ENCODE results near the gene SPAG7.
A peak's percentile ranks its signal among the peaks of the same experiment; 100 is the strongest.

The SPAG7 gene

DNA sequence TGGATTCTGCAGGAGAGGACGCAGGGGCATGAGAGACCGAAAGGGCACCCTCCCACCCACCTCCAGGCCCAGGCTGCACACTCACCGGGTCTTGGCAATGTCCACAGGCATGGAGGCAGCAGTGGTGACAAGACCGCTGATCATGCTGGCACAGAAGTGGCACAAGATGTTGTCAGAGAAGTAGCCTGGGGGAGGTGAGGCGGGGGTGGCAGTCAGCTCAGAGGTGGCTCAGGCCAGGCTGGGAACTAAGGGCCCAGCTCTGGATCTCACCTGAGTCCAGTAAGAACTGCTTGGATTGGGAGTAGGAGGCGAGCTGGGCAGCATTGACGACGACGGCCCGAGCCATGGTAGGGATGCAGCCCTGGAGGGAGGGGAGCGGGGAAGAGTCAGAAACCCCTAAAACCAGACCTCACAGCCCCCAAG, 29.5 kb downstream of the SPAG7 start:
- Histone ChIP-seq H3K4me2 (ENCODE audit: insufficient read depth, low read length, poor library complexity, severe bottlenecking) (no peak overlapping the region), H2BK15ac (ENCODE audit: low read length) (peak overlapping the region; percentile 25), H3K27me3 (ENCODE audit: control insufficient read depth in 3 of 3, insufficient read depth in 3 of 3, low read depth in 1 of 3, low read length in 3 of 3) (no peaks in the 10 kb centered on the region), H2AFZ (ENCODE audit: low read length) (no peak overlapping the region), H2AK5ac (ENCODE audit: low read depth, low read length) (no peak overlapping the region), H3K79me1 (ENCODE audit: low read depth, low read length) (peaks cover 17% of the 10 kb centered on the region), H3K36me3 (replicated peaks in 1 of 2; ENCODE audit: control insufficient read depth in 2 of 2, insufficient read depth in 2 of 2, low read length in 2 of 2) (peaks cover 29 to 49% of the 10 kb centered on the region in 2 donors), H2BK120ac (ENCODE audit: low read depth, low read length) (no peak overlapping the region), H2BK12ac (ENCODE audit: low read length) (no peak overlapping the region), H3K4ac (ENCODE audit: low read length) (no peak overlapping the region), H4K91ac (ENCODE audit: low read depth, low read length, poor library complexity) (peak overlapping the region; percentile 73), H4K8ac (ENCODE audit: low read depth, low read length) (no peak overlapping the region), H3K4me3 (ENCODE audit: low read length in 2 of 2) (peak overlapping the region in 1 of 2 donors; percentile 93), H3K14ac (ENCODE audit: low read length) (no peak overlapping the region), H3K18ac (ENCODE audit: low read length) (no peak overlapping the region), H3K27ac (replicated peaks; ENCODE audit: low read length) (no peak overlapping the region), H3K9me3 (replicated peaks in 1 of 2; ENCODE audit: control insufficient read depth in 2 of 2, insufficient read depth in 1 of 2, low read depth in 1 of 2, low read length in 2 of 2) (no peaks in the 10 kb centered on the region), H3K9ac (ENCODE audit: low read depth, low read length, poor library complexity) (peak overlapping the region; percentile 56), H2BK5ac (ENCODE audit: low read length) (peak overlapping the region; percentile 43), H3K4me1 (ENCODE audit: control insufficient read depth in 2 of 2, insufficient read depth in 1 of 2, low read depth in 1 of 2, low read length in 2 of 2) (peaks cover 11 to 12% of the 10 kb centered on the region in 2 donors), H3K23ac (ENCODE audit: low read depth, low read length, poor library complexity) (peak overlapping the region; percentile 23)
- no CpG with 5 or more reads among the region's 11 CpGs for WGBS, 2 donors (ENCODE audit: extremely low coverage in 2 of 2, insufficient read length in 2 of 2, insufficient replicate concordance in 1 of 2)
- DNase-seq (ENCODE audit: low spot score) = no peak

DNA sequence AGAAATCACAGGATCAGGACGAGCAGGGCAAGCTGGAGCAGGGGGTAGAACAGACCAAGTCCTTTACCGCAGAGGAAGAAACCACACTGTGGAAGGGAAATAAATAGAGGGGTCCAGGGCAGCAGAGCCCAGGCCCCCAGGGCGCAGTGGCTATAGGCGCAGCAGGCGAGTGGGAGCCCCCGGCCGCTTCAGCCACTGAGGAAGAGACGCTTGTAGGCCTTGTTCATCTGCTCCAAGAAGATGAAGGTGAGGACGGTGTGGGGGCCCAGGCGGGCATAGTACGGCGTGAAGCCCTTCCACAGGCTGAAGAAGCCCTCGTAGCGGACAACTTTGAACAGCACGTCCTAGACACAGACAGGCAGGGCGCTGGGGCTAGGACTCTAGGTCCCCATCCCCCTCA, 30.1 kb downstream of the SPAG7 start:
- H2BK120ac ChIP-seq (ENCODE audit: low read depth, low read length) = no peak overlapping the region
- no CpG with 5 or more reads among the region's 16 CpGs for WGBS, 2 donors (ENCODE audit: extremely low coverage in 2 of 2, insufficient read length in 2 of 2, insufficient replicate concordance in 1 of 2)
- DNase-seq (ENCODE audit: low spot score) = no peak
- H3K36me3 ChIP-seq (replicated peaks in 1 of 2; ENCODE audit: control insufficient read depth in 2 of 2, insufficient read depth in 2 of 2, low read length in 2 of 2) = peaks cover 24 to 44% of the 10 kb centered on the region in 2 donors
- no peak overlapping the region for H2BK12ac ChIP-seq (ENCODE audit: low read length)
- no peak overlapping the region for H2BK15ac ChIP-seq (ENCODE audit: low read length)
- H3K18ac ChIP-seq (ENCODE audit: low read length) = no peak overlapping the region
- no peaks in the 10 kb centered on the region for H3K27me3 ChIP-seq (ENCODE audit: control insufficient read depth in 3 of 3, insufficient read depth in 3 of 3, low read depth in 1 of 3, low read length in 3 of 3)
- H3K23ac ChIP-seq (ENCODE audit: low read depth, low read length, poor library complexity) = no peak overlapping the region
- no peak overlapping the region for H3K4ac ChIP-seq (ENCODE audit: low read length)
- H2BK5ac ChIP-seq (ENCODE audit: low read length) = peak overlapping the region; percentile 43
- H3K4me3 ChIP-seq (ENCODE audit: low read length in 2 of 2) = no peak overlapping the region
- H2AK5ac ChIP-seq (ENCODE audit: low read depth, low read length) = no peak overlapping the region
- no peak overlapping the region for H3K27ac ChIP-seq (replicated peaks; ENCODE audit: low read length)
- no peak overlapping the region for H3K4me2 ChIP-seq (ENCODE audit: insufficient read depth, low read length, poor library complexity, severe bottlenecking)
- H4K8ac ChIP-seq (ENCODE audit: low read depth, low read length) = no peak overlapping the region
- peaks cover 11 to 12% of the 10 kb centered on the region in 2 donors for H3K4me1 ChIP-seq (ENCODE audit: control insufficient read depth in 2 of 2, insufficient read depth in 1 of 2, low read depth in 1 of 2, low read length in 2 of 2)
- no peak overlapping the region for H2AFZ ChIP-seq (ENCODE audit: low read length)
- H3K9me3 ChIP-seq (replicated peaks in 1 of 2; ENCODE audit: control insufficient read depth in 2 of 2, insufficient read depth in 1 of 2, low read depth in 1 of 2, low read length in 2 of 2) = no peaks in the 10 kb centered on the region
- H4K91ac ChIP-seq (ENCODE audit: low read depth, low read length, poor library complexity) = no peak overlapping the region
- H3K79me1 ChIP-seq (ENCODE audit: low read depth, low read length) = peaks cover 17% of the 10 kb centered on the region
- no peak overlapping the region for H3K9ac ChIP-seq (ENCODE audit: low read depth, low read length, poor library complexity)
- H3K14ac ChIP-seq (ENCODE audit: low read length) = no peak overlapping the region

DNA sequence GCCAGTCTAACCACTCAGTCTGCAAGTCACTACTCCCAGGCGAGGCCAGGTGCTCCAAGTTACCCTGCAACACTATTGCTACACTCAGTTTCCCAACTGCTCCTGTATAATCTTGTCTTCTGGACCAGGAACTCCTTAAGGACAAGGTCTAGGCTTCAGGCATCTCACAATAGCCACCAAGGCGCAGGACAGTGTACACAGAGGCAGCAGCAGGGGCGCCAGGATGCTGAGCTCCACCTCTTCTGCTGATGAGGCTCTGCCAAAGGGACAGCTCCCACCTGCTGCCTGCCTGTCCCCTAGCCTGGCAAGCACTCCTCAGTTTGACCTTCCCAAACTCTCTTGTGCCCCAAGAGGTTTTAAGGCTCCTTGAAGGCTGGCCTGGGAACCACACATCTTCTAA, 31.2 kb downstream of the SPAG7 start:
- Histone ChIP-seq H3K9ac (ENCODE audit: low read depth, low read length, poor library complexity) (no peak overlapping the region), H3K27ac (replicated peaks; ENCODE audit: low read length) (no peak overlapping the region), H3K4me2 (ENCODE audit: insufficient read depth, low read length, poor library complexity, severe bottlenecking) (no peak overlapping the region), H3K79me1 (ENCODE audit: low read depth, low read length) (peaks cover 17% of the 10 kb centered on the region), H3K27me3 (ENCODE audit: control insufficient read depth in 3 of 3, insufficient read depth in 3 of 3, low read depth in 1 of 3, low read length in 3 of 3) (no peaks in the 10 kb centered on the region), H3K4me1 (ENCODE audit: control insufficient read depth in 2 of 2, insufficient read depth in 1 of 2, low read depth in 1 of 2, low read length in 2 of 2) (peaks cover 11 to 12% of the 10 kb centered on the region in 2 donors), H3K36me3 (replicated peaks in 1 of 2; ENCODE audit: control insufficient read depth in 2 of 2, insufficient read depth in 2 of 2, low read length in 2 of 2) (peaks cover 18 to 34% of the 10 kb centered on the region in 2 donors), H3K9me3 (replicated peaks in 1 of 2; ENCODE audit: control insufficient read depth in 2 of 2, insufficient read depth in 1 of 2, low read depth in 1 of 2, low read length in 2 of 2) (no peaks in the 10 kb centered on the region), H2BK5ac (ENCODE audit: low read length) (no peak overlapping the region), H4K8ac (ENCODE audit: low read depth, low read length) (no peak overlapping the region), H3K18ac (ENCODE audit: low read length) (no peak overlapping the region), H2BK12ac (ENCODE audit: low read length) (no peak overlapping the region), H2AFZ (ENCODE audit: low read length) (no peak overlapping the region), H3K23ac (ENCODE audit: low read depth, low read length, poor library complexity) (no peak overlapping the region), H2BK120ac (ENCODE audit: low read depth, low read length) (no peak overlapping the region), H3K4me3 (ENCODE audit: low read length in 2 of 2) (no peak overlapping the region), H2BK15ac (ENCODE audit: low read length) (no peak overlapping the region), H4K91ac (ENCODE audit: low read depth, low read length, poor library complexity) (no peak overlapping the region), H3K14ac (ENCODE audit: low read length) (no peak overlapping the region), H3K4ac (ENCODE audit: low read length) (no peak overlapping the region), H2AK5ac (ENCODE audit: low read depth, low read length) (no peak overlapping the region)
- DNase-seq (ENCODE audit: low spot score) = no peak
- WGBS, 2 donors (ENCODE audit: extremely low coverage in 2 of 2, insufficient read length in 2 of 2, insufficient replicate concordance in 1 of 2) = no CpG with 5 or more reads among the region's 3 CpGs

DNA sequence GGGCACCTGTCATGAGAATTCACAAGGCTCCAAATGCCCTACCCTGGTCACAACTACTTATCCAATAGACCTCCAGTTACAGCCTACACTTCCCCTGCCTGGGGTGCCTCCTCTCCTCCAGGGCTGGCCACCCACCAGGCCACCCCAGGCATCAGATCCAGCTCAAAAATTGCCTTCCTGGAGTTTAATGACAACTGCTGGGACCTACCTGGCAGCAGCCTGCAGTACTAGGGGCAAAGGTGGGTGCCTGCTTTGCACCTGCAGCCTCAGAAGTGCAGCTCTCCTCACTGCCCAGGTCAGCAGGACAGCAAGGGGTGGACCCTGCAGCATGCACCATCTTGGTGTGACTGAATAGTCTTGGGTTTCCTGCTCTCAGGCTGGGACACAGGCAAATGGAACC, 32.0 kb downstream of the SPAG7 start:
- no peak overlapping the region for H3K14ac ChIP-seq (ENCODE audit: low read length)
- no peaks in the 10 kb centered on the region for H3K9me3 ChIP-seq (replicated peaks in 1 of 2; ENCODE audit: control insufficient read depth in 2 of 2, insufficient read depth in 1 of 2, low read depth in 1 of 2, low read length in 2 of 2)
- peaks cover 8% of the 10 kb centered on the region in 2 donors for H3K4me1 ChIP-seq (ENCODE audit: control insufficient read depth in 2 of 2, insufficient read depth in 1 of 2, low read depth in 1 of 2, low read length in 2 of 2)
- no peak overlapping the region for H3K27ac ChIP-seq (replicated peaks; ENCODE audit: low read length)
- no peak overlapping the region for H2AFZ ChIP-seq (ENCODE audit: low read length)
- peak overlapping the region; percentile 61 for H3K9ac ChIP-seq (ENCODE audit: low read depth, low read length, poor library complexity)
- no peak overlapping the region for H4K91ac ChIP-seq (ENCODE audit: low read depth, low read length, poor library complexity)
- H2BK120ac ChIP-seq (ENCODE audit: low read depth, low read length) = no peak overlapping the region
- no peak overlapping the region for H3K4me3 ChIP-seq (ENCODE audit: low read length in 2 of 2)
- H2AK5ac ChIP-seq (ENCODE audit: low read depth, low read length) = no peak overlapping the region
- no peak overlapping the region for H3K4me2 ChIP-seq (ENCODE audit: insufficient read depth, low read length, poor library complexity, severe bottlenecking)
- peaks cover 18 to 34% of the 10 kb centered on the region in 2 donors for H3K36me3 ChIP-seq (replicated peaks in 1 of 2; ENCODE audit: control insufficient read depth in 2 of 2, insufficient read depth in 2 of 2, low read length in 2 of 2)
- H4K8ac ChIP-seq (ENCODE audit: low read depth, low read length) = no peak overlapping the region
- peaks cover 14% of the 10 kb centered on the region for H3K79me1 ChIP-seq (ENCODE audit: low read depth, low read length)
- no peak overlapping the region for H3K4ac ChIP-seq (ENCODE audit: low read length)
- H2BK5ac ChIP-seq (ENCODE audit: low read length) = no peak overlapping the region
- no peak overlapping the region for H3K23ac ChIP-seq (ENCODE audit: low read depth, low read length, poor library complexity)
- no peak overlapping the region for H2BK12ac ChIP-seq (ENCODE audit: low read length)
- DNase-seq (ENCODE audit: low spot score) = no peak
- no peak overlapping the region for H3K18ac ChIP-seq (ENCODE audit: low read length)
- H2BK15ac ChIP-seq (ENCODE audit: low read length) = no peak overlapping the region
- H3K27me3 ChIP-seq (ENCODE audit: control insufficient read depth in 3 of 3, insufficient read depth in 3 of 3, low read depth in 1 of 3, low read length in 3 of 3) = no peaks in the 10 kb centered on the region

Measured in neuronal stem cell (in vitro differentiated cells).